Ramos (cell line): Measurements from ENCODE around the gene RNF220.

ENCODE experiments used
- in situ Hi-C: fragments of 300-500 bp; cut with MboI; formaldehyde crosslinking; loops from one replicate; pipeline ENCODE4 v1.14.3; 2022; ENCODE audit warnings: low sequenced_read_pairs; ENCODE audit not compliant: unreplicated experiment

RNF220 gene

DNA sequence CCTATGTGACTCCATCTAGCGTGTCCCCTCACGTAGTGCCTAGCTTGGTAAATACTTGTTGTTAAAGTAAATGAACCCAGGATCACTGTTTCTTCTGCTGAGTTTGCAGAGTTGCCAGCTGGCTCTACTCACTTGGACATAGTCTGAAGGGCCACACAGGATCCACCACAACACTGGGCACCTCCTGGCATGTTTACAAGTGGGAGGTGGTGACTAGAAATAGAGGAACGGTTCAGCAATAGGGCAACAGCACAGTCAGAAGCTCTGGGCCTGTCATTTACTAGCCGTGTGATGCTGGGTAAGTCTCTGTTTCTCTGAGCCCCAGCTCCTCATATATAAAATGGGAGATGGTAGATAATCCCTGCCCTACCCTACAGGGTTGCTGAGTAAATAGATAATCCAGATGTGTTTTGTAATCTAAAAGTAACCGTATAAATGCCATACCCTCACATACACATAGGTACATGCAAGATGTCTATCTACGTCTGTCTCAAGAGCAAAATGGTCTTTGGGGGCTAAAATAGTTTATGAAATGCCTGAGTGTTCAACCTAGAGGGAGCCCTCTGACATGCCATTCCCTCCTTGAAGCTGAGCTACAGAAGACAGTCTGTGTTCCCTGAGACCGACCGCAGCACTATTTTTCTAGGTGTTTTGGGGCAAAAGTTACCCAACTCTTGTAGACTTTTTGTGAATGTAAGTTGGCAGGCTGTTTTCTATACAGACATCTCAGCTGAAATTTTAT lies 20.5 kb downstream of the RNF220 start:
- in situ Hi-C loops, result no loop called here

DNA sequence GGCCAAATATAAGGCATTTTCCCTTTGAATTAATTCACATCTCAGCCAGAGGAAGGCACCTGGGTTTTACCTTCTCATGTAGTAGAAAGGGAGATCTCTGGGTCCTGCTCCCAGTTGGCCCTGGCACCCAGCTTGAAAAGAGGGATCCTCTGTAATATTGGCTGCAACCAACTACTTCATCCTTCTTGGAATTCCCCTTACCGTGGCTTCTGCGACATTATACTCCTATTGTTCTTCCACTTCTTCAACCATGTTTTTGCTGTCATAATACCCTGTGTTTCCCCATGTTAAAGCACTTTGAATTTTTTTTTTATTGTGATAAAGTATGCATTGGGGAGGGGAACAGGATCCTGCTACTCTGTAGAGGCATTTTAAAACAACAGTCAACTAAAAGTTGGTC lies 26.8 kb downstream of the RNF220 start:
- in situ Hi-C loops, result no loop called here

DNA sequence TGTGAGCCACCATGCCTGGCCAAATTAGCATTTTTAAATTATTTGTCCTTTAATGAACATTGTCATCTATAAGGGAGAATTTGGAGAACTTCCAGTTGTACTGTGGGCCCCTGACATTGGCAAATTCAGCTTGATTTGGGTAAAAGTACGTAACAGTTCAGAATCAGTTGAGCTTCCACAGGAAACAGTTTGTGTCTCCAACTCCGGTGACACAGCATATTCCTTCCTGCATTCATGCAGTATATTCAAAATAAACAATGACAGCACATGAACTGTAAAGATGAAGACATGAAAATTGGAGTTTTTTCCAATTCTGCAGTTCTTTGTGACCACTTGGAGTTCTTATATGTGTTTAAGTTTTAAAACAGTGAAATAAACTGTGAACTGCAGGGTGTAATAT lies 28.2 kb downstream of the RNF220 start:
- in situ Hi-C loops, result no loop called here

DNA sequence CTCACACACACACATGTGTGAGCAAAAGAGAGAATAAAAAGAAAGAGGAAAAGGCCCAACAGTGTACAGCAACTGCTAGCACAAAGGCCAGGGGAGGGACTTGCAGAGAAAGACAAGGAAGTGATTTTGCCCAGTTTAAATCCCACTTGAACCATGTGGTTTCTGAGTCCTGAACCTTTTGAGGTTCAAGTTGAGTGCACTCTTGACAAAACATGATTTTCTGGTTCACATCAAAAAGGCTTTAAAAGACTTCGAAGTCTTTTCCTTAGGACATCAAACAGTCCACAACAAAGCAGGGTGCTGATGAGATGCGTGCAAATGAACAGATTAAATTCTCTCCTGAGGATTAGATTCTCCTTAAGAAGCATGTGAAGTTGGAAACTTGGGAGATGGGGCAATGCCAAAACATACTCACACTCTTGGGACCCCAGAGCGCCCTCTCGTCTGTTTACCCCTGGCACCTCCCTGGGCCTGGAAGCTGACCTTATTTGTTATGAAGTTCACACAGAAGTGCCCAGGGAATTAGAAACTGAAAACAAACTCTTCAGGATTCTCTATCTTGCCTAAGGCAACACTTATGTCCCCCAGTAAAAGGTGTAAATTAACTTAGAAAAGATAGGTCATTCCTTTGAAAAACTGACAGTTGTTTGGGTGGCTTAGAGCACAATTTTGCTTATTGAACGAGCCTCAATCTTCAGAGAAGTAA lies 31.5 kb downstream of the RNF220 start:
- in situ Hi-C loops, result no loop called here

DNA sequence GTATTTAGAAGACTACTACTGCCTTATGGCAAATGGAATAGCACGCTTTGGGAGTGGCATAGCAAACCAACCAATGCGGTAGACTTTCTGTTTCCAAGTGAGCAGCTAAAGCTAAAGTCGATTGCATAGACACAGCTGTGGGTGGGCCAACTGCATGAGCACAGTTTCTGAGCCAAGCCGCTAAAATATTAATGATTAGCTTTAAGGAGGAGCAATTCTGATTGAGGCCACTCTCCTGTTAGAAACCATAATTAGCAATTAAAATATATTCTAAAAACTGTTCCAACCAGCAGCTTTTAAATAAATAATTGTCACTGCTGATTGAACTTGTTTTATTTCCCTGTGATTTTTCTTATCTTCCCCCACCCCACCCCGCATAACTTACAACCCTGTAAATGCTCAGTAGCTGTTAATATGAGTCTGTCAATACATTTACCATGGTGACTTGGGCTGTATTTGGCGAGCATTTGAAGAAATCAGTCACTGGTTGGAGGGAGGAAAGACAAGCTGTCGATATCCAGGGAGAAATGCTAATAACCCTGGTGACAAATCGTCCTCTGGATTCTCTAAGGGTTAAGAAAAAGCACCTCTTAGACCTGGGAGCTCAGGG lies 32.2 kb downstream of the RNF220 start:
- in situ Hi-C loops, result no loop called here

DNA sequence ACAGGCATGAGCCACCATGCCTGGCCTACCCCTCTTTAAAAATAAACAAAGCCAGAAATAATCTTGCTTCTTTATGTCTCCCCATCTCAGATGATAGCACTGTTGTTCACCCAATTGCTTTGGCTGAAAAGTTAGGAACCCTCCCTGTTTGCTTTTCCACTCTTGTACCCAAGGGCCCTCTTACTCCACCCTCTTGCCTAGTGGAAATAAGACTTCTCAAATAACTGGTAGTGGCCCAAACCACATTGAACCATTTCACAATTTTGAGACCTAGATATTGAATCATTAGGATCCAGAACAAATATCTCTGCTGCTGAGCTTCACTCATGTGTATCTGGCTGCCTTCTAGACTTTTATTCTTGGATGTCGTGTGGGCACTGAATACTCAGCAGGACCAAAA lies 37.7 kb downstream of the RNF220 start:
- in situ Hi-C loops, result no loop called here

DNA sequence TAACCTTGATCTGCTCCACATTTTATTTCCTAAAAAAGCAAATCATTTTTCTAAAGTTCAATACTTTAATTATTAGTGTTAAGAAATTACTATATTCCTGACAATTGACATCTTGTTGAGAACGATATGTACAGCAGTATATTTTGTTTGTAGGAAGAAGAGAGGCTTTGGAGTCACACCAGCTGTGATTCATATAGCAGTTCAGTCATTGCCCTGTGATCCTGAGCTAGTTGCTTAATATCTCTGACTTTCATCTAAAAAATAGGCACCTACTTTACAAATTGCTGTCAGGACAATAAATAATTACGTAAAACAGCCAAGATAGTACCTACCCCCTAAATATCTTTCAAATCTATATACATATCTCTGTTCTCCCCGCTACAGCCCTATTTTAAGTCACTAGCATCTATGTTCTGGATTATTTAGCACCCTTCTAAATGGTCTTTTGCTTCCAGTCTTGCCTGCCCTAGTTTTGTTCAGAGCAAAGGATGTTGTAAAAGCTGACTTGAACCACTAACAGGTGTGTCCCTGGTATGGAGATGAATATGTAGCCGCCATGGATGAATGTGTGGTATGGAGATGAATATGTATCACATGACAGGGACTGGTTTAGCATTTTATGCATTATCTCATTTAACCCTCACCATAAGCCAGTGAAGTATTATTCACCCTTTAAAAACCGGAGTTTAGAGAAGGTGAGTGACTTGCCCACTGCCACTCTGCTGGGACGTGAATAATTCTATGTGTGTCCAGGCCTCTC lies 42.2 kb downstream of the RNF220 start:
- in situ Hi-C loops, result no loop called here

DNA sequence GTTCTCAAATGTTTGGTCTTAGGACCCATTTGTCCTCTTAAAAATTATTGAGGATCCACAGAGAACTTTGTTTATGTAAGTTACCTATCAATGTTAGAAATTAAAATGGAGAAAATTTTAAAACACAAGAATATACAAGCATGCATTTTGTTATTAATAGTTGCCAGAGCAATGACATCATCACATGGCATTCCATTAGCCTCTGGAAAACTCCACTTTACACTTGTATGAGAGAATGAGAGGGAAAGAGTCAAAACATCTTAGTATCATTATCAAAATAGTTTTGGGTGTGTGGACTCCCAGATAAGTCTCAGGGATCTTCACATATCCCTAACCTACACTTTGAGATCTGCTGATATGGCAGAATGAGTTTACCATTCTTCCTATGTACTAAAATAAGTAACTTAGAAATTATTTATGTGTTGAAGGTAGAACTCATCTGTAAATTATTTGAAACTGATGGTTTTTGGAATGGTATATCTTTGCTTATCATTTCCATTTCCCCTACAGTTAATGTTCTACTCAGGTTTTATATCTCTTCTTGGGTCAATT lies 48.8 kb downstream of the RNF220 start:
- in situ Hi-C loops, result no loop called here

DNA sequence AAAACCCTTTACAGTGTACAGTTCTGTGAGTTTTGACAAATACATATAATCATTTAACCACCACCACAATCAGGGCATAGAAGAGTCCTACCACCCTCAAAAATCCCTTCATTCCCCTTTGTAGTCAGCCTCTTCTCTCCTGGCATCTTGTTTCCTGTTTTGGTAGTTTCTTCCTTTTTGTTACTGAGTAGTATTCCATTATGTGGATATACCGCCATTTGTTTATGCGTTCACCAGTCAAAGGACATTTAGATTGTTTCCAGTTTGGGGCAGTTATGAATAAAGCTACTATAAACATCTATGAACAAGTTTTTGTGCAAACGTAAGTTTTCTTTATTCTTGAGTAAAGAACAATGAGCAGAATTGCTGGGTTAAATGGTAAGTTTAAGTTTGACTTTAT lies 49.6 kb downstream of the RNF220 start:
- in situ Hi-C loops, result no loop called here

DNA sequence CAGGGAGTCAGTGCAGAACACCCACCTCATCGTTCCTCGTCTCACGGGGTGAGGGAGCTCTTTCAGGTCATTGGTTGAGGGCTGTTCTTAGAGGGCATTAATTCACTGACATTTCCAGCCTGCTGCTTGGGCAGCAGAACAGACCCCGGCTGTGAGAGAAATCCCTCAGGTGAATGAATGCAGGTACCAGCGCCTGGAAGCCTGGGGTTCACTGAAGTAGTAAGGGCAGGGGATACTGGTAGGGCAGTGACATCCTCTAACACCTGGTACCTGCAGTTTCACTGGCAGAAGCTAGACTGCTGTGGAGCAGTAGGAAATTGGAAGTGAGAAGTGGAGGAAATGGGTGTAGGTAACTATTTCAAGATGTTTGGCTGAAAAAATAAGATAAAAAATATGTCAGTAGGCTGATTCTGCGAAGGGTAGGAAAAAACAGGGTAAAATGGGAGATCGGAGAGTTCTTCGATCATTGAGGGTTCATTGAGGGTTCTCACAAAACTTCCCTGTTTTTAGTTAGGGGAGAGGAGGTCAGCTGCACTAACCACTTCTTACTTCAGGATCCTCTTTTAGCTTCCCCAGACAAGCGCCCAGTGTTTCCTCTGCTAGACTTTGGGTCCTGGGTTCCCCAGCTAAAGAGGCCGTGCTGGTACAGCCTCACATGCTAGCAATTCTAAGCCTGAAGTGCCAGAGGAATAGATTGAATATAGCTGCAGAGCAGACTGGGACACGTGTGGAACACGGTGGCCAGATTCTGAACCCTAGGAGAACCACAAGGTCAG lies 55.2 kb downstream of the RNF220 start:
- in situ Hi-C loops, result no loop called here

DNA sequence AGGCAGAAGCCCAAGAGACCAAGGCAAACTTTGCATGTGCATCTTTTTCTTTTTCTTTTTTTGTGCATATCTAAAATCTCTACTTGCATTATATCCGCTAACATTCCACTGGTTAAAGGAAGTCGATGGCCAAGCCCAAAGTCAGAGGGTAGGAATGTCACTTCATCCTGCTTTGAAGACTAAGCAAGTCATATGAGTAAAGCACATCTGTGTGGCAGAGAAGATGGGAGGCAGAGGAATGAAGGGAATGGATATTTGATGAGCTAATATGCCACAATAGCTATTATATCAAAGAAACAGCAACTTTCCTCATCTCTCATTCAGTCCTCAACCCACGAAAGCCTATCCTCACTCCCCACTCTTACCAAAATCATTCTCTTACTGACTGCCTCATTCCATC lies 59.3 kb downstream of the RNF220 start:
- in situ Hi-C loops, result no loop called here

DNA sequence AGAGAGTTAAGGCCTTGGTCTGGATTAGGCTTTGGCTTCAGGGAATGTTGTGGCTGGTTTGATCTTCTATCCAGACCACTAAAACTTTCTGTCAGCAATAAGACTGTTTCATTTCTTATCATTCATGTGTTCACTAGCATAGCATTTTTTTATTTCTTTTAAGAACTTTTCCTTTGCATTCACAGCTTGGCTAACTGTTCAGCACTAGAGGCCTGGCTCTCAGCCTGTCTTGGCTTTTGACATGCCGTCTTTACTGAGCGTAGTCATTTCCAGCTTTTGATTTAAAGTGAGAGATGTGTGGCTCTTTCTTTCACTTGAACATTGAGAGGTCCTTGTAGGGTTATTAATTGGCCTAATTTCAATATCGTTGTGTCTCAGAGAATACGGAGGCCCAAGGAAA lies 62.5 kb downstream of the RNF220 start:
- in situ Hi-C loops, result no loop called here

DNA sequence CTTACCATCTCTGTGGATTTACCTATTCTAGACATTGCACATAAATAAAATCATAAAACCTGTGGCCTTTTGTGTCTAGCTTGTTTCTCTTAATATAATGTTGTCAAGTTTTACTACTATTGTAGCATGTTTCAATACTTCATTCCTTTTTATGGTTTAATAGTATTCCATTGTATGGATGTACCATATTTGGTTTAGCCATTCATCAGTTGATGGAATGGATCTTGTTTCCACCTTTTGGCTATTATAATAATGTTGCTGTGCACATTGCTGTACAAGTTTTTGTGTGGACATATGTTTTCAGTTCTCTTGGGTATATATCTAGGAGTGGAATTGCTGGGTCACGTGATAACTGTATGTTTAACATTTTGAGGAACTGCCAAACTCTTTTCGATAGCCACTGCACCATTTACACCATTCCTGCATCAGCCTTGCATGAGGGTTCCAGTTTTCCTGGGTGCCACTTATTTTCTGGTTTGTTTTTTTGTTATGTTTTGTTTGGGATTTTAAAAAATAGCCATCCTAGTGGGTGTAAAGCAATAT lies 66.9 kb downstream of the RNF220 start:
- in situ Hi-C loops, result no loop called here

DNA sequence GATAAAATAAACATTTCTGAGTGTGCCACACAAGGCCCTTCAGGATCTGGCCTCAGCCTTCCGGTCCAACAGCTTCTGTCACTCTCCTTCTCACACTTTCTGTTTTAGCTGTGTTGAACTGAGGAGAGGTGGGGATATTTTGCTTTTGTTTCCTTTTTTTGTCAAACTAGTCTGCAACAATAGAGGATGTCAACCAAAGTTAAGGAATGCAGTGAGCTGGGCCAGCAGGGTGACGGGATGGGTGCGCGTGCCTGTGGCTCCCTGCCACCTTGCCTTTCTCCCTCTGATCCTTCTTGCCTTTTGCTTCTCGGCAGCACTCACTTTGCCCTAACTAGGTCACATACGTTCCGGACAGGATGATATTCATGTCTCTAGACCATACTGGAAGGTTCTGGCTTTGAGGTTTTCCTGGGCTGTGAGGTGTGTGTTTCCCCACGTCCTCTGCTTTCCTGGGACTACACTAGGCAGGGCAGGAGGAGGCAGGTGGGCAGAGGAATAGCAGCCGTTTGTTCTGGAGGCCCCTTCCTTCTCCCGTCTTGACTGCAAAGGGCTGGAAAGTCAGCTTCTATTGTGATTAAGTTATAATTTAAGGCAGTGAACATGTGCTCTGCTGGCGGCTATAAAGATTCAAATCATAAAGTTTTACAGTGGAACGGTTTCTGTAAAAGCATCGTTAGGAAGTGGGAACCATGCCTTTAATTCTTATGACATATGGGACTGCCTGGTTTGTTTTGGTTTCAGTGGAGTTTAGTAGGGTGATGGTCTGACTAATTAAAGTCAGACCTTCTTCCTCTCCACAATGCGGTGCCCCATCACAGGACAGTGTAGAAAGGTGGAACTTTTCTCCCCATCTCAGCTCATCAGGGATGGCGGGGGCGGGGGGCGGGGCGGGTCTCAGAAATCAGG lies 67.8 kb downstream of the RNF220 start:
- in situ Hi-C loops, result no loop called here

DNA sequence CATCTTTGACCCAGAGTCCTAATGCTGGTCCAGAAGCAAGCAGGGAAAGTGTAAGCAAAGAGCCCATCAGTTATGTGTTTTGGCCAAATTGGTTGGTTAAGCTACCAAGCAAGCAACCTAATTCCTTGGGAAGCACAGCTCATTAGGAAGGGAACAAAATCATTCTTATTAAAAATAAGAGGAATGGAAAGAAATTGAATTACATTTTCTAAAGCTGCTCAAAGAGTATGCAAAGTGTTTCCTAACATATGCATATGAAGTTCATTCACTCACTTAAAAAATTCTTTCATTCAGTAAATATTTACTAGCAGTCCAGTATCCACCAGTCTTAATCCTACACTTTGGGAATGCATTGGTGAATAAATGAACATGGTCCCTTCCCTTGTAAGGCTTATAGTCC lies 71.8 kb downstream of the RNF220 start:
- in situ Hi-C loops, result no loop called here

DNA sequence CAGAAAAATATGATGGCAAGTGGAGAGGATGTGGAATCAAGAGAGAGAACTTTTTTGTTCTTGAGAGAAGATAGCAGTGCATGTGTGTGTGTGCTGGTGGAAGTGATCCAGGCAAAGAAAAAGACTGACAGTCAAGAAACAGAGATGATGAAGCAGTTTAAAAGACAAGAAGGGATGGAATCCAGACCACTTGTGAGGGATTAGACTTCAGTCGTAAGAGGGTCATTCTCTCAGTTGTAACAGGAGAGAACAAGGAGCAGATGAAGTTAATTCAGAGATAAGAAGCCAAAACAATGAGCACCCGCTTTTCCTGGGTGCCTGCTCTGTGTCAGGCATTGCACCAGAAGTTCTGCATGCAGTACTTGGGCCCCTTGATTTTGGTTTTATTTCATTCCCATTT lies 76.6 kb downstream of the RNF220 start:
- in situ Hi-C loops, result no loop called here

DNA sequence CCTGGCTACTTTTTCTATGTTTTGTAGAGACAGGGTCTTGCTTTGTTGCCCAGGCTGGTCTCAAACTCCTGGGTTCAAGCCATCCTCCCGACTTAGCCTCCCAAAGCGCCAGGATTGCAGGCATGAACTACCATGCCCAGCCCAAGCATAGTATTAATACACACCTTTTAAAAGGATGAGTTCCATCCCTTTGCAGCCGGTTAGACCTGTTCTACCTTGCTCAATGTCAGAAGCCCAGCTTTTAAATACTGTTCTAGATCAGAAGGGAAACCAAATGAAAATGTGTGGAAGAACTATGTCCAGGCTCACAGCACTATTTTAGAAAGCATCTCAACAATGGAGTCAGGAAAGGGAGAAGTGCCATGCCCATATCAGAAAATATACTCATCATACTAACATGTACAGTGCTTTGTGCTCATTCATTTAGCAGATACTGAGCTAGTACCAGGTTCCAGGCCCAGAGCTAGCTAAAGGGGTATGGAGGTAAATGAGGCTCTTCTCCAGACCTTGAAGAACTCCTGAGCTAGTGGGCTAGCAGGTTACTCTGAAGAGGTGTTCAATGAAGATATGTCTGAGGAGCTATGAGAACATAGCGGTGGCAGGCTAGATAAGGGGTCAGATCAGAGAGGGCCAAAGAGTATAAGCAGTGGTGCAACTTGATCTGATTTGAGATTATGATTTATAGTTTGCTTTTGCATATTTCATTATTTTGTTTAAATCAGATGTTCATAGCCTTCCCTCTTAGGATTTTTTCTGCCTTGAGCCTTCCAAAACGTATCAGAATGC lies 78.2 kb downstream of the RNF220 start:
- in situ Hi-C loops, result no loop called here

DNA sequence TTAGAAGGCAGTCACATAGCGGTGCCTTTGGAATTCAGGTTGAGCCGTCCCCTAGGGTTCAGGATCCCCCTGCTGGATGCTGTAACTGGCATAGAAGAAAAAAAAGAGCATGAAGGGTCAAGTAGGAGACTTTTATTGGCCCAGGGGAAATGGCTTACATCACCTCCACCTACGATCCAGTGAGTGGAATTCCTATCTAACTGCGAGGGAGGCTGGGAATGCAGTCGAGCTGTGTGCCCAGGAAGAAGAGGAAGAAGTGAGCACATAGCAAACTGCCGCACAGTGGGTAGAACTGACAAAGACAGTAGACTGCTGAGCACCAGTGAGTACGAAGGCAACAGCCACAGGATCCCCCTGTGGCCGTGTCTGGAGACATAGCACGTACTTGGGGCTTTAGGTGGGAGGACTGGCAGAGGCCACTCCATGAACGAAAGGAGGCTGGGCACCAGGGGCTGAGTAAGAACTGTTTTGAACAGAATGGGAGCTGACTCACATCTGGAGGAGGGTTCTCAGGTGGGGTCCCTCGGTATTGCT lies 79.2 kb downstream of the RNF220 start:
- in situ Hi-C loops, result no loop called here
